Measurements from ENCODE around the gene RIC1. TPM values are rescaled to one million over a fixed set of nuclear protein-coding genes. Genes with fewer than 3 reads are reported as not detected.

RIC1 gene
- total RNA-seq, 1 experiment from 2014 or later, result 13.8 TPM

GRCh38 chr9:5760338-5760737, 131.4 kb downstream of the RIC1 start:
- no peak overlapping the region for H3K4me2 ChIP-seq
- no peaks in the 10 kb centered on the region for H3K4me1 ChIP-seq (replicated peaks; ENCODE audit: insufficient read depth)
- no peaks in the 10 kb centered on the region for H4K20me1 ChIP-seq (ENCODE audit: insufficient read depth)
- DNase-seq, result no peak
- H3F3A ChIP-seq (ENCODE audit: insufficient read depth, low read depth), result no peaks in the 10 kb centered on the region
- no peak overlapping the region for H3K27ac ChIP-seq
- no peak for TF ChIP-seq CTCF (conservative IDR thresholded peaks at IDR 0.05)
- TF ChIP-seq EZH2 (IDR thresholded peaks at IDR 0.05; ENCODE audit: low read depth), result no peak
- H3K27me3 ChIP-seq (ENCODE audit: insufficient read depth, low read depth), result no peaks in the 10 kb centered on the region
- no TSS peak for BruUV-seq (replicated peaks)
- POLR2A ChIA-PET (ENCODE audit: unreplicated experiment), result no interaction called here
- no peaks in the 10 kb centered on the region for H3K9me3 ChIP-seq (ENCODE audit: insufficient read depth, low read depth)
- intact Hi-C loops (cut with micrococcal nuclease; ENCODE audit: unreplicated experiment), result no loop called here
- CTCF ChIA-PET, result no interaction called here
- no peaks in the 10 kb centered on the region for H3K36me3 ChIP-seq (ENCODE audit: low read depth)
- H3K79me2 ChIP-seq (ENCODE audit: low read depth), result no peaks in the 10 kb centered on the region
- H2AFZ ChIP-seq, result no peak overlapping the region
- H3K9me2 ChIP-seq (ENCODE audit: insufficient read depth), result no peaks in the 10 kb centered on the region
- H3K4me3 ChIP-seq, result no peak overlapping the region

- no peaks in the 10 kb centered on the region for H3K36me3 ChIP-seq (ENCODE audit: low read depth)
- ChIA-PET POLR2A (ENCODE audit: unreplicated experiment) (no interaction called here), CTCF (no interaction called here)
- no peaks in the 10 kb centered on the region for H3K79me2 ChIP-seq (ENCODE audit: low read depth)
- no peaks in the 10 kb centered on the region for H3K4me1 ChIP-seq (replicated peaks; ENCODE audit: insufficient read depth)
- TF ChIP-seq EZH2 (IDR thresholded peaks at IDR 0.05; ENCODE audit: low read depth), result no peak
- TF ChIP-seq CTCF (conservative IDR thresholded peaks at IDR 0.05), result no peak
- H3F3A ChIP-seq (ENCODE audit: insufficient read depth, low read depth), result no peaks in the 10 kb centered on the region
- no peaks in the 10 kb centered on the region for H3K9me3 ChIP-seq (ENCODE audit: insufficient read depth, low read depth)
- no peaks in the 10 kb centered on the region for H3K9me2 ChIP-seq (ENCODE audit: insufficient read depth)
- no peaks in the 10 kb centered on the region for H3K27me3 ChIP-seq (ENCODE audit: insufficient read depth, low read depth)
- no peak overlapping the region for H3K4me2 ChIP-seq
- no TSS peak for BruUV-seq (replicated peaks)
- intact Hi-C loops (cut with micrococcal nuclease; ENCODE audit: unreplicated experiment), result no loop called here
- no peak for DNase-seq
- H3K4me3 ChIP-seq, result no peak overlapping the region
- no peaks in the 10 kb centered on the region for H4K20me1 ChIP-seq (ENCODE audit: insufficient read depth)
- H3K27ac ChIP-seq, result no peak overlapping the region
- H2AFZ ChIP-seq, result no peak overlapping the region
Observed at GRCh38 chr9:5762421-5762820, 133.5 kb downstream of the RIC1 start.

- no peaks in the 10 kb centered on the region for H3K4me1 ChIP-seq (replicated peaks; ENCODE audit: insufficient read depth)
- H3K4me3 ChIP-seq, result no peak overlapping the region
- no peak for TF ChIP-seq CTCF (conservative IDR thresholded peaks at IDR 0.05)
- TF ChIP-seq EZH2 (IDR thresholded peaks at IDR 0.05; ENCODE audit: low read depth), result no peak
- DNase-seq, result no peak
- no peak overlapping the region for H3K4me2 ChIP-seq
- ChIA-PET POLR2A (ENCODE audit: unreplicated experiment) (interaction anchor here (0.7 kb wide), 1 partner anchor 316 kb away, joined by 5 read pairs; no protein-coding TSS in a partner anchor), CTCF (no interaction called here)
- no peaks in the 10 kb centered on the region for H3F3A ChIP-seq (ENCODE audit: insufficient read depth, low read depth)
- BruUV-seq (replicated peaks), result no TSS peak
- H3K36me3 ChIP-seq (ENCODE audit: low read depth), result no peaks in the 10 kb centered on the region; the same call in 1 of the 2 replicates
- H4K20me1 ChIP-seq (ENCODE audit: insufficient read depth), result no peaks in the 10 kb centered on the region
- H2AFZ ChIP-seq, result no peak overlapping the region
- no peaks in the 10 kb centered on the region for H3K9me2 ChIP-seq (ENCODE audit: insufficient read depth)
- H3K79me2 ChIP-seq (ENCODE audit: low read depth), result no peaks in the 10 kb centered on the region
- intact Hi-C loops (cut with micrococcal nuclease; ENCODE audit: unreplicated experiment), result no loop called here
- no peak overlapping the region for H3K27ac ChIP-seq
- H3K9me3 ChIP-seq (ENCODE audit: insufficient read depth, low read depth), result no peaks in the 10 kb centered on the region
- H3K27me3 ChIP-seq (ENCODE audit: insufficient read depth, low read depth), result no peaks in the 10 kb centered on the region
Observed at GRCh38 chr9:5764130-5764868, 135.4 kb downstream of the RIC1 start.
